Measurements from ENCODE around the gene FSTL5. TPM values are rescaled to one million over a fixed set of nuclear protein-coding genes. Genes with fewer than 3 reads are reported as not detected.
"Not testable (repeated sequence)": the region's sequence is repeated elsewhere in the genome, so short reads cannot be mapped to it uniquely, and the experiment has no call there.

Gene FSTL5
- total RNA-seq, 1 donor from 2014 or later: not detected

GRCh38 chr4:161791796-161792556 lies 371.8 kb downstream of the FSTL5 start:
- ATAC-seq: no peak
- no peak for DNase-seq
- intact Hi-C loops (cut with micrococcal nuclease): no loop called here

GRCh38 chr4:161767116-161767515 lies 396.7 kb downstream of the FSTL5 start:
- no peak for ATAC-seq
- DNase-seq: no peak
- intact Hi-C loops (cut with micrococcal nuclease): no loop called here

- ATAC-seq: no peak
- intact Hi-C loops (cut with micrococcal nuclease): no loop called here
- no peak for DNase-seq
Measured at GRCh38 chr4:161762796-161763195, 401.0 kb downstream of the FSTL5 start.

- ATAC-seq (no peak), DNase-seq (no peak)
- intact Hi-C loops (cut with micrococcal nuclease): no loop called here
Measured at GRCh38 chr4:161760008-161760407, 403.8 kb downstream of the FSTL5 start.

- intact Hi-C loops (cut with micrococcal nuclease); ATAC-seq; DNase-seq: not testable (repeated sequence)
Measured at GRCh38 chr4:161758412-161758811, 405.4 kb downstream of the FSTL5 start.

- ATAC-seq: no peak
- no peak for DNase-seq
- intact Hi-C loops (cut with micrococcal nuclease): no loop called here
Measured at GRCh38 chr4:161728929-161729328, 434.9 kb downstream of the FSTL5 start.

GRCh38 chr4:161721947-161722346 lies 441.9 kb downstream of the FSTL5 start:
- no peak for ATAC-seq
- no peak for DNase-seq
- intact Hi-C loops (cut with micrococcal nuclease): no loop called here

- ATAC-seq (no peak), DNase-seq (no peak)
- intact Hi-C loops (cut with micrococcal nuclease): no loop called here
Measured at GRCh38 chr4:161717084-161717483, 446.7 kb downstream of the FSTL5 start.

- intact Hi-C loops (cut with micrococcal nuclease): no loop called here
- no peak for ATAC-seq
Measured at GRCh38 chr4:161714931-161715330, 448.9 kb downstream of the FSTL5 start.

GRCh38 chr4:161714022-161714751 lies 449.6 kb downstream of the FSTL5 start:
- DNase-seq (no peak), ATAC-seq (no peak)
- intact Hi-C loops (cut with micrococcal nuclease): no loop called here

More at GRCh38 chr4:161714931-161715330, 448.9 kb downstream of the FSTL5 start:
- no peak for DNase-seq

GRCh38 chr4:161704653-161705052 lies 459.1 kb downstream of the FSTL5 start:
- DNase-seq (no peak), ATAC-seq (no peak)
- intact Hi-C loops (cut with micrococcal nuclease): no loop called here

- intact Hi-C loops (cut with micrococcal nuclease): no loop called here
- no peak for ATAC-seq
Measured at GRCh38 chr4:161704040-161704439, 459.8 kb downstream of the FSTL5 start.

GRCh38 chr4:161702287-161702686 lies 461.5 kb downstream of the FSTL5 start:
- ATAC-seq: no peak
- intact Hi-C loops (cut with micrococcal nuclease): no loop called here
- no peak for DNase-seq

More at GRCh38 chr4:161704040-161704439, 459.8 kb downstream of the FSTL5 start:
- no peak for DNase-seq

GRCh38 chr4:161696944-161697343 lies 466.9 kb downstream of the FSTL5 start:
- intact Hi-C loops (cut with micrococcal nuclease): no loop called here
- DNase-seq (no peak), ATAC-seq (no peak)

- intact Hi-C loops (cut with micrococcal nuclease): no loop called here
- DNase-seq (no peak), ATAC-seq (no peak)
Measured at GRCh38 chr4:161680146-161680545, 483.7 kb downstream of the FSTL5 start.

GRCh38 chr4:161664740-161665139 lies 499.1 kb downstream of the FSTL5 start:
- DNase-seq (no peak), ATAC-seq (no peak)
- intact Hi-C loops (cut with micrococcal nuclease): no loop called here

- intact Hi-C loops (cut with micrococcal nuclease): no loop called here
- ATAC-seq: no peak
Measured at GRCh38 chr4:161663844-161664243, 500.0 kb downstream of the FSTL5 start.

GRCh38 chr4:161658676-161659075 lies 505.1 kb downstream of the FSTL5 start:
- no peak for ATAC-seq
- DNase-seq: no peak
- intact Hi-C loops (cut with micrococcal nuclease): no loop called here

More at GRCh38 chr4:161663844-161664243, 500.0 kb downstream of the FSTL5 start:
- DNase-seq: no peak

GRCh38 chr4:161657616-161658015 lies 506.2 kb downstream of the FSTL5 start:
- ATAC-seq (no peak), DNase-seq (no peak)
- intact Hi-C loops (cut with micrococcal nuclease): no loop called here

GRCh38 chr4:161656594-161656993 lies 507.2 kb downstream of the FSTL5 start:
- intact Hi-C loops (cut with micrococcal nuclease): no loop called here
- no peak for ATAC-seq

GRCh38 chr4:161655148-161655547 lies 508.7 kb downstream of the FSTL5 start:
- intact Hi-C loops (cut with micrococcal nuclease): no loop called here
- ATAC-seq (no peak), DNase-seq (no peak)

More at GRCh38 chr4:161656594-161656993, 507.2 kb downstream of the FSTL5 start:
- DNase-seq: no peak

All from left ventricle myocardium superior (tissue), 1 donor.